Stimulated activated CD8-positive, alpha-beta memory T cell treated with anti-CD3 and anti-CD28 coated beads, Interleukin-15, amount 100 ng/mL, for 48 hours (primary cell): Measurements from ENCODE around the gene CLEC20A.
"Not testable (repeated sequence)": the region's sequence is repeated elsewhere in the genome, so short reads cannot be mapped to it uniquely, and the experiment has no call there.

Experiments used
- DNase-seq, 2 donors: peaks; one replicate each; pipeline ENCODE4 v3.0.0-alpha.2; 2020; ENCODE audit warnings: low read depth in 2 of 2

Gene CLEC20A

DNA sequence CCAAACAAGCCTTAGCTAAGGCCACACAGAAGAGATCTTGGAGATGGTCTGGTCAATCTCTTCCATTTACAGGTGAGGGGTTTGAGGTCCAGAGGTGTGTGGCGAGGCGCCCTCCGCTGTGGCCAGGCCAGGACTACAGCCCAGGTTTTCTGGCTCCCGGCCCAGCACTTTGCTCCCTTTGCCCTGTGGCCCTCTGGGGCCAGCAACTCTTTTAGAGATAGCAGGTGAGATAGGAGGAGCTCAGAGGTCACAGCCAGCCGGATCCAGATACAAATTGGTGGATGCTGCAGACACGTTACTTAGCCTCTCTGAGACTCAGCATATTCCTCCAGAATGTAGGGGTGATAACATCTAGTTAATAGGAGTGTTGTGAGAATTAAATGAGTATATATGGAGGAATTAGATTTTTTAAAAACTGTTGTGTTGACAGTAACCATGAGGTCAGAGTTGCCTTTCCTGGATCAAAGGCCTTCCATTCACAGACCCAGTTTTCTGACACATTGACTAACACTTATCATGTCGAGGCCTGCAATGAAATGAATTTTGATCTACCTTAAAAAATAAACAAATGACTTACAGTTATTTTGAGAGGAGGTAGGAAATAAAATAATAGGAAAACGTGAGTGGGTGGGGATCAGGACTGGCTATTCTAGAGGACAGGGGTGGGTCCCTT is 32.7 kb upstream of the CLEC20A start:
- no peak for DNase-seq

DNA sequence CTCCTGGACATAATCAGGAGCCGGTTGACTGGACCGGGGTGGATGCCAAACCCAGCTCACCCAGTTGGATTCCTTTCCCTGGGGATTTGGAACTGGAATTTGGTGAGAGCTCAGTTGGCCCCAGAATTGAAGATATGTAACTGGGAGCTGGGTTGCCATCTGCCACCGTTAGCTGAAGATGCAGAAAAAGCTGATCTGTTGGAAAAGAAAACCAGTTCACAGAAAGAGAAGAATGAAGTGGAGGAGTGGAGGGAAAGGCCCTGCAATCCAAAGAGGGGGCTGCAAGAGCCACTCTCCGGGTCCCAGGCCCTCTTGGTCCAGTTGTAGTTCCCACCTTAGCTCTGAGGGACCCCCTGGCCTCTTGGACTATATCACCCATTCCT is 32.2 kb upstream of the CLEC20A start:
- DNase-seq: no peak

DNA sequence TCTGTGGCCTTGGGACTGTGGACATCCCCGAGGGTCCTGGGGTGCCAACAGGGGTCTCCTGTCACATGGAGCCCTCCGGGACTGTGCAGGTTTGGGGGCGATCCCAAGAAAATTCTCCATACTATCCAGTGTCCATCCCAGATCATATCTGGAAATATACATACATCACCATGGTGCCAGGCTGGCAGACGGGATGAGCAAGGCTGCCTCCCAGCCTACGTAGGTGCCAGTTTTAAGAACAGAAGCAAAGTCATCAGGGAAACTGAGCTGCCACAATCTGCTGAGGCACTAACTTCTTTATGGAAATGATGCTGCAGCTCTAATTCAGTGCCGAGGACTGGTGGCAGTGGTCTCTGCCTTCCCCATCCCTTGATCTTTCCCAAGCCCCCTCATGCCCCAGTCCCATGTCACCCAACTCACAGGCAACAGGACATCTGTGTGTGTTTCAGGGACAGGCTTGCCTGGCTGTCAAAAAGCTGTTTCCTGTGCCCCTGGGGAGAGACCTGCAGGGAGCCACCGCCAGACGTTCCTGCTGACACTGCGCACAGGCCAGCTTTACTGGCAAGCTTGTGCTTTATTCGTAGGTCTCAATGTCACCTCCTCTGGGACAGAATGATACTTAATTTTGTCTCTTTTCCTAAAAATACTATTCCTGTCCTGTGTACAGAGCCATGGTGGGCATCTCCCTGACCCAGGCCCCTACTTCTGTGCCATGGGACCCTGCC is 31.6 kb upstream of the CLEC20A start:
- no peak for DNase-seq

DNA sequence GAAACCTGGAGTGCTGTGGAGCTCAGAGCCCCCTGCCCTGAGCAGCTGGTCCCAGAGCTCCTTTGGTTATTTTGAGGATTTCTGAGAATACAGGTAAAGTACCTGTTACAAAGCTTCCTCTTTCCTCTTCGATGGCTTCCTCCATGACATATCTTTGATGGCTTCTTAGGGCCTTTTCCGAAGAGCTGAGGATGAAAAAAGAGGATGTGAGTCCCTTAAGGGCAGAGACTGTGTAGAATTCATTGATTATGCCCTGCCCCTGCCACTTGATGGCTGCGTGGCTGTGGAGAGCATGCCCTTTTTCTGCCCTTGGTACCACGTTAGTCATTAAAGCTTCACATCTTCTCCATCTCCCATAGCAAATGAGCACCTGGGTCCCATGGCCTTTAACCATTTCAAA is 30.4 kb upstream of the CLEC20A start:
- no peak for DNase-seq

DNA sequence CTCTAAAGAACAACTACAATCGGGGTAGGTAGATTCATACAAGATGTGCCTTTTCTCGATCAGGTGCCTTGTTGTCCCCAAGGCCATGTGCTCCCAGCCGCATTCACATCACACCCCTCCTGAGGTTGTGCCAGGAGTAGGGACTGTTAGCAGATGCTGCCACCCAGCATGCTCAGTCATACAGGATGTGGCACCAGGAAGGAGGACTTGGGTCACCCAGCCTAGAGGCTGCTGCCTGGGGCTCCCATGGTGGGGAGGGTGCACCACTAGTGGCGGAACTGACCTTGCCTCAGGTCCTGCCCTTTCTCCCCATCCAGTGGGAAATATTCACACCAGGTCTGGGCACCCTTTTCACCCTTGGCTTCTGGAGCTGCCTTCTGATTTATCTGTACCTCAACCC is 24.5 kb upstream of the CLEC20A start:
- DNase-seq: no peak

DNA sequence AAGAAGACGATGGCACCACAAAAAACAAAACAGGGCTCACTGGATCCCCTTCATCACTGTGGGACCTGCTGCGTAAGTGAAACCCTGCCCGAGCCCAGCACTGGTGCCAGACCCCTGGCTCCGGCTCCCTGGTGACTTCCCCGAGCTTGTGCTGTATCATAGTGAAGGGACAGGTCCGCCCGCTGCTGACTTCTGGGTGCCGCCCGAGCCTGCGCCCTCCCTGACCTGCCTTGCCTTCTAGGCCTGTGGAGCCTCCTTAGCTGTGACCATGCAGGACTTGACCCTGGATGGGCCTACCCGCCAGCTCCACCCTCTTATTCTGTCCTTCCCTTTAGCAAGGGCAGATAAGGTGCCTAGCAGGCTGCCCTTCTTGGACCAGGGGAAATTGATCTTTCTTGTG is 24.0 kb upstream of the CLEC20A start:
- no peak for DNase-seq

DNA sequence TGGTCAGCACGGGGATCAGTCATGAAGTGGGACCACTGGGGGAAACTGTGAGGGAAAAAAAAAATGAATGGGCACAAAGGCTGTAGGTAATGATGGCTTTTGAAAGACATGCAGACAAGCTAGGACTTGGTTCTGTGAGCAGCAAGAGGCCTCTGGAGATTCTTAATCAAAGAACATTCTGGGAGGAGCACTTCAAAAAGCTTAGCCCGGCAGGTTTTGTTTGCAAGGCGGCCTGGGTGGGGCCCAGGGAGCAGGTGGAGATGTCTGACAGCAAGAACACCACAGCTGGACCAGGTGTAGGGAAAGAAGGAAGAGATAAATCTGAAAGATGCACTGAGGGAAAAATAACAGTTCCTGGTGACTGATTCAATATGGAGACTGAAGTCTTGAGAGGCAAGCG is 22.1 kb upstream of the CLEC20A start:
- no peak for DNase-seq

DNA sequence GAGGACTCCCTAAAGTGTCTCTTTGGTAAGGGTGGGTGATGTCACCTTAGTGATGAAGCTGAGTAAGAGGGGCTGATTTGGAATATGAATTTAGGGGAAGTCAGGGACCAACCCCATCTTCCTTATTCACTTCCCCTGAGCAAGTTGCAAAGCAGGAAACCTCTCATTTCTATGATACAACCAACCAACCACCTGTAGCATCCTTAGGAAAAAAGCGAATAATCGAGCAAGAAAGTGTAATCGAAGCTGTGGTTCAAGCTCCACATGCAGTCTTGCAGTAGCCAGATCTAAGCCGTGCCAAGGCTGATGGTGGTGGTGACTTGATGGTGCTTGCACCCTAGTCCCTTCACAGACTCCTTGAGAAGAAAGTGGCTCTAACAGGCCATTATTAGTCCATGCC is 19.3 kb upstream of the CLEC20A start:
- DNase-seq: no peak

DNA sequence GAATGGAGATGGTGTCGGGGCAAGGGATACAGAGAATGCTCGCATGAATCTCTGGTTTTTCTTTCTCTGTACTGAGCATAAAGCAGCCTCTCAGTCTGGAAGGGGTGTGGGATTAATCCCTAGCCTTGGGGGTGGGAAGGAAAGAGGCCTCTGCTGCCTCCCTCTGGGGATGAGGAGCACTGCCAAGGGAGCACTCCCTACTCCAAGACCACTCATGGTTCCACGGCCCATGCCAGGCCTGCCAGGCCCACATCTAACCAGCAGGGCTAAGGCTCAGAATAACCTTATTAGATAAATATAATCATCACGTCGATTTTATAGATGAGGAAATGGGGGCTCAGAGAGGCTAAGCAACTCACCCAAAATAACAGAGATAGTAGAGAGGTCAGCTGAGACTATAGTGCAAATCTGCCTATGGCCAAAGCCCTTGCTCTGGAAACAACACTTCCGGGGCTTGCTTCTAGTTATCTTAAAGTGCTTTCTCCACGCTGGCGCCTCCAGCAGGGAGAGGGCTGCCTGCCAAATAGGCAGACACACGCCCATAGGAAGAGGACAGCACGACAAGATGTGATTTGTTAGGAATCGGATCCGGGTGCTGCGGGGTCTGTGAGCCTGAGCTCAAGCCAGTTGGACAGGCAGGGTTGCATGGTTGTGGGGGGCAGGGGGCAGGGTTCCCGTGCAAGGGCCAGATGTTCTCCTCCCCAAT is 16.7 kb upstream of the CLEC20A start:
- no peak for DNase-seq

DNA sequence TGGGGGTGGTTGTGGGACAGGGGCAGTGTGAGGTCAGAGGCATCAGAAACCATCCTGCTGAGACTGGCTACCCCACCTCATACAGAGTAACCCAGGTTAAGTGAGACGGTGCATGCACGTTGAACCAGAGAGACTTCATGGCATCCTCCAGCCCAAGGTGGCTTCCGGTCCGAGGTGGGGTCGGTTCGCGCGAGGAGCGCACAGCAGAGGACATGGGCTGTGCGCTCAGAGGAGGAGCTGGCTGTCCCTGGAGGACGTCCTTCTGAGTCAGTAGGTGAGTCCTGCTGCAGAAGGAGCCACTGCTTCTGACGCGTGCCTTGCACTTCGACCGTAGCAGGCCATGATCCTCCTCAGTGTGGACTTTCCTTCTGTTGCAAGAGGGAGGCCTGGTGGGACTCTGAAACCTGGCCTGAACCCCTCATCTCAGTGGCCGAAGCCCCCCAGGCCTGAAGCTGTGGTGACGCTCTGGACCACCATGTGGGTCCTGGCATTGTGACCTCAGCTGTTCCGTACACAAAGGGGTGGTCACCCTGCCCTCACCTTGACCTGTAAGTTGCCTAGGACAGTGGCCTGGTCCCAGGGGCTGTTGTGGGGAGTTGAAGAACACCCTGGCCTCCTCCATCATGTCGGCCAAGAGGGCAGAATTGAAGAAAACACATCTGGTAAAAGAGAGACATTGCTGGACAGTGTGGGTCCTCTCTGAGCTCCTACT is 16.0 kb upstream of the CLEC20A start, which contains the start of gene TEX35:
TSS of gene TEX35 (plus strand) at position 544 of the 712 bp plus-strand sequence. CDS start at position 624, 80 bp downstream.
- no peak for DNase-seq

DNA sequence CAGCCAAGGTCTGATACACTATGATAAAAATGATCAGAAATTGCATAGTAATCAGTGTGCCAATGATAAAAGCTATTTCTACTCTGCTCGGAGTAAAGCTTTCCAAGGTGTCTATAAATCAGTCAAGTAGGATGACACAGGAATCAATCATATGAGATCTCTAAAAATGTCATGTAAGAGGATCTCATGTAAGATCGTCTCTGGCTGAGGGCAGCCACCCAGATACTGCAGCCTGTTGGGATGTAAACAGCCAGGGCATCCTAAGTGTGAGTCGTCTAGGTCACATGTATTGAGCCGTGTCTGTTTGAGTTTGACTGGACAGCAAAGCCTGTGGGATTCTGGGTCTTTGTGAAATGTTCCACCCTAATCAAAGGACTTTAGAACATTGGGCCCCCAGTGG is 13.4 kb upstream of the CLEC20A start:
- DNase-seq: no peak

DNA sequence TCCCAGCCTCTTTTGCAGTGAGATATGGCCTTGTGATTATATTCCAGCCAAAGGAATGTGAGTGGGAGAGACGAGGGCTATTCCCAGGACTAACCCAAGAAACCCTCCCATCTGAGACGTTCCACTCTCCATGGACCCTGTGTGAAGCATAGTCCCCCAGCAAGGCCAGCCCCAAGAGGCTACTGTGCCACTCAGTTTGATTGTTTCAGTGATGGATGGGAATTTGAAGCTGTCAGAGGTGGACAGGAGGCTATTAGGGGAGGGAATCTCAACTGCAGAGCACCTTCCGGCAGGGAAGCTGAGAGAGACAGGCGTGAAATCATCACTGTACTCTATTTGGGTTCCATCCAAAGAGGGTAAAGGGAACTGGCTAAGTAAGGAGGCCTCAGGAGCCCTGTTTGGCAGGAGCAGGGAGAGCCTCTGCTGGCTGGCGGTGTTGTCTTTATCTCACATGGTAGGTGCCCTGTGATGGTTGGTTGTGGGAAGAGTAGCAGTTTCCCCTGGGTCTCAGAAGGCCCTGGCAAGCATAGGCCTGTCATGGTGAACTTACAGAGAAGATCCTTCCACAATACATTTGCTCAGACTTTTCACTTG is 12.7 kb upstream of the CLEC20A start:
- DNase-seq: no peak

DNA sequence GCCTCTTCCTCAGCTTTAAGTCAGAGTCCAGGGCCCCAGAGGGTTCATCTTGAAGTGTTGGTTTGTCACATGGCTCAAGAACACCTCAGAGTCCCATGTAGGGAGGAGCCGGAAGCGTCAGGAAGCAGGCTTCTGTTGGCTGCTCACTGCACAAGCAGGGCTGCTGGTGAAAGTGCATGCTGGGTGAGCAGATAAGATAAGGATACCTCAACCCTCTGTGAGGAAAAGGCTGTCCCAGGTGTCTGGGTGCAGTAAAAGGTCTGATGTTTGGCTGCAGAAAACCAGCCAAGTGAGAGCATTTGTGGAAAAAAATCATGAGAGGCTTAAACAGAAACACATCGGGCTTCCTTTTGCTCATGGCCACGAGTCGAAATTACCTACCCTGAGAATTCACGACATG is 9.9 kb upstream of the CLEC20A start:
- no peak for DNase-seq

DNA sequence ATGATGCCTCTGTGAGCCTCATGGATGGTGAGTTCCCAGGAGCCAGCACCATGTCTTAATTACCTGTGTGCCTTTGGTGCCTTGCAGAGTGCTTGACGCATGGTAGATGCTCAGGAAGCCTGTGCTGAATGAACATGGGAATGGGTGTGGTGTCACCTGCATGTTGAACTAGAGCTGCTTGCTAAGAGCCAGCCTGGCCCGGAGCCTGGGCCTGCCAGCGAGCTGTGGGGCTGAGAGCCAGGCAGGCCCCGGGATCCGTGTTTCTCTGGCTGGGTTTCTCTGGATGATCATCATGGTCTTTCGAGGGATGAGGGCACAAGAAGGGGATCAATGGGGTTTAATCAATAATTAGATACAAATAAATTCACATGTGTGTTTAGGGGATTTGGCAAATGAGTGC is 9.4 kb upstream of the CLEC20A start:
- DNase-seq: no peak

DNA sequence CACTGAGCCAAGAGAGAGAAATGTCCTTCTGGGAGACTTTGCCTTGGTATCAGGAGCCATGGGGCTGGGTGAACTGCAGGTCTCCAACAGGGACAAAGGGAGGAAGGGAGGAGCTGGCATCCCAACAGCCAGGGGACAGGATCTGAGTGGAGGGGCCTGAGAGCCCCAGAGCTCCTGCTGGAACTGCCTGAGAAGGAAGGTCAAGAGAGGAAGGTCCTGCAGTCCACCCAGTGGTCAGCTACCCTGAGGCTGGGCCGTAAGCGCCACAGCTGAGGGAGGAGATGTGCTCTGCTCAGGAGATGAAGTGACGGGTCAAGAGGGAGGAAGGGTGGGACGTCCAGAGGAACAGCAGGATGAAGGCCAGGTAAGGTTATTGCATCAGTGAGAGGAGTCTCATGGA is 7.5 kb upstream of the CLEC20A start:
- DNase-seq: no peak

DNA sequence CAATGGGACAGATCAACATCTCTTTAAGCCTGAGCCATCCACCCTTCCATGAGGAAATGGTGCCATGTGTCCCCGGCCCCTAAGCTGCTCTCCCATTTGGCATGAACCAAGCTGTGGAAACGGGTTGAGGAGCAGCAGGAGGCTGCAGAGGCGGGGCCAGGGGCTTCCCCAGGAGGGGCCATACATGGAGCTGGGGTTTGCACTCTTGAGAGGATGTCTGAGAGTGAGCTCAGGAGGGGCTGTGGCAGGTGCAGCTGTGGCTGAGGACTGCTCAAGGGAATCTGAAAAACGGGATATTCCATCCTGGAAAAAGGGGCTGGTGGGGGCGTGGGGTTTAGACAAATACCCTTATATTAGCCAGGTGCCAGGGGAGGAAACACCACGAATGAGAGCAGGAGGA is 7.1 kb upstream of the CLEC20A start:
- no peak for DNase-seq

DNA sequence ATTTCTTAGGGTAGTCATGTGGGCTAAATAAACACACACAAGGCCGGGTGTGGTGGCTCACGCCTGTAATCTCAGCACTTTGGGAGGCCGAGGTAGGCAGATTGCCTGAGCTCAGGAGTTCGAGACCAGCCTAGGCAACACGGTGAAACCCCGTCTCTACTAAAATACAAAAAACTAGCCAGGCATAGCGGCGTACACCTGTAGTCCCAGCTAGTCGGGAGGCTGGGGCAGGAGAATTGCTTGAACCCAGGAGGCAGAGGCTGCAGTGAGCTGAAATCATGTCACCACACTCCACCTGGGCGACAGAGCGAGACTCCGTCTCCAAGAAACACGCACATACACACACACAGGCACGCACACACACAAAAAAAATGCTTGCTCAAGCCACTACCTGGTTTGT is 6.6 kb upstream of the CLEC20A start:
- not testable (repeated sequence) for DNase-seq

DNA sequence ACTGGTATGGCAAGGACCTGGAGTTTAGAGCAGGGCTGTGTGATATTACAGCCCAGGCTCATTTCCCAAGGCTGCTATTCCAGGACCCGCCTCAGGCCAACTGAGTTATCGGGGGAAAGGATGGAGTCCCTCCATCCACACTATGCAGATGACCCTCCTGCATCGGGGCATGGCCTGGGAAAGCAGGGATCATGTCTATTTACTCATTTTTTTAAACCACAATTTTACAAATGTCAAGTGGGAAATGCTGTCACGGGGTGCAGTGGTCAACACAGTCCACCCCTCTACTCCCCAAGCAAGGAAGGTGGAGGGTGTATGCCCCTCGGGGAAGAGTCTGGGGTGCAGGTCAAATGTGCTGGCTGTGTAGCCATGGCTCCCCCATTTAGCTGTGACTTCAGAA is 6.1 kb upstream of the CLEC20A start:
- DNase-seq: no peak

DNA sequence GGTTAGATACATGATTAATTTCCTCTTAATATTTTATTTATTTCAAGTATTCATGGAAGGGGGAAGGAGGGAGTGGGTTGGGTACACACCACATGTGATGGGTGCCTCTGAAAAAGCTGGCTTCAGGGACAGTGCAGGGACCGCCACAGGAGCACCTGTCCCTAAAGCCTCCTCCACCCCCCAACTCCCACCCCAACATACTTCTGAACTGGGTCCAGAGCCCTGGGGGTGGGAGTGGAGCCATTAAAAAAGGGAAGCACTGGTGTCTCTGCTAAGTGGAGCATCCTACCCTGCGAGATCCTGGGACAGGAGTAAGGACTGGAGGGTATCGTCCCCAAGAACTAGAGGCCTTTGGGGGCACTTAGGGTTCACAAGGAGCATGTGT is 5.6 kb upstream of the CLEC20A start:
- no peak for DNase-seq

DNA sequence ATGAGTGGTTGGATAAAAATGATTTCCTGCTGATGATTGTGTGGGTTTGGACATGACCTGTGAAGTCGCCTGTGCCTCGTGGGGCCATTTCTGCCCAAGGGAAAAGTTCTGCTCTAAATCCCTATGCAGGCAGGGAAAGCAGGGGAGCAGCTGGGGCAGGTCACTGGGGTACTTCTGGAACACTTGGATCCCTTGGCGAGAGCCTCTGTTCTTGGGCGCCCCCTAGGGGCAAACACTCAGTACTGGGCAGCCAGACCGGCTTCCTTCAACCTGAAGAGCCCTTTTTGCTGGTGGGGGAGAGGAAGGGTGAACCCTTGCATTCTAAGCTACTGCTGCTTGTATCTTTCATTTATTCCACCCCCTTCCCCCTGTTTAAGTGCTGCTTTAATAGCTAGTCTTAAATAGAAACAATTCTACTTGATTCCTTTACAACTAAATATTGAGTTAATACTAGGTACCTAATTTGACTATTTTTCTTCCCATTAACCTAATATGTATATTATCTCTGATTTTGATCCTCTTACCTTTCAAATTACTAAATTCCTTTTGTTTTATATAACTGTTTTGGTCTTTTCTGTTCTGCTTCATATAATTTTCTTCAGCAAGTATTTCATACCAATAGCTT is 5.1 kb upstream of the CLEC20A start:
- DNase-seq: peak; percentile 14 to 42

DNA sequence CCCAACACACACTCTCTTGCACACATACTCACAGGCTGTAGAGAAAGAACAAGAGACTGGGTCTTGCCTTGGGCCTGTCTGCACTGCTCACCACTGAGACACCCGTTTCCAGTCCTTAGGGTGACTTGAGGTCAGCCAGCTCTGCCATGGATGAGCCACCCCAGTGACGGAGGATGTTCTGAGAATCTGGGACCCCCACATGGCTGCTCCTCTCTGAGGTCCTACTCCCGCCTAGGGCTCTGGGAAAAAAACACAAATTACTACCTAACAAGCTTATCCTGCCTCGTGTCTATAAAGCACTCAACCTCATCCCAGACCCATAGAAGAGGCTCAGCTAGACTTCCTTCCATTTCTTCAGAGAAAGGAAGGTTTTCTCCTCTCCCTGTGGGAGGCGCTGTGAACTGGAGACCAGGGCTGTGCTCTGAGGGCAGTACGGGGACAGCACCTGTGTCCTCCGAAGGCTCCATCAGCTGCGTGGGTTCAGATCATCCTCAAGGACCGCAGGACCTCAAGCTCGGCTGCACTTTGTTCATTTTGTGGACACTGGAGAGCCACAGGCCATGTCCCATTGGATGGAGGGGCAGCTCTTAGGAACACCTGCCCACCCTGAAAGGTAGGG is 4.3 kb upstream of the CLEC20A start:
- no peak for DNase-seq
